Right lobe of liver (tissue), 6 donors: ENCODE results near the gene ZFPL1. TPM values are rescaled to one million over a fixed set of nuclear protein-coding genes. Genes with fewer than 3 reads are reported as not detected.

Experiments used
- ATAC-seq, 4 donors: fragments of 200-7000 bp; cut with Tn5 transposase; one replicate each; pipeline ENCODE4 v1.9.1; 2020; ENCODE audit warnings: mild to moderate bottlenecking in 4 of 4, moderate library complexity in 4 of 4
- DNase-seq, 3 donors: peaks; one replicate each; pipeline ENCODE4 v3.0.0-alpha.2; 2020
- H3K27ac ChIP-seq, 3 donors: fragments of 200-600 bp; one replicate each; pipeline ENCODE4 v1.8.0; 2022
- H3K27me3 ChIP-seq, 2 donors: fragments of 200-600 bp; one replicate each; pipeline ENCODE4 v1.8.0; 2022
- H3K36me3 ChIP-seq, 4 donors: fragments of 200-600 bp; sonication (generic) in 1 of 4; one replicate each; pipeline versions ENCODE4 v1.5.1 to v1.8.0; 2017 to 2022; ENCODE audit warnings: control low read depth in 1 of 4
- H3K4me1 ChIP-seq, 4 donors: fragments of 200-600 bp; sonication (generic) in 1 of 4; one replicate each; pipeline versions ENCODE4 v1.5.1 to v1.8.0; 2017 to 2022; ENCODE audit warnings: control low read depth in 1 of 4
- H3K4me3 ChIP-seq, 3 donors: fragments of 200-600 bp; one replicate each; pipeline ENCODE4 v1.8.0; 2022
- H3K9me3 ChIP-seq, 4 donors: fragments of 200-600 bp; sonication (generic) in 1 of 4; one replicate each; pipeline versions ENCODE4 v1.5.1 to v1.8.0; 2017 to 2022; ENCODE audit warnings: control low read depth in 1 of 4
- CTCF ChIP-seq, 4 donors: fragments of 200-600 bp in 3 of 4; fragments of 450-650 bp in 1 of 4; IDR thresholded peaks; one replicate each; pipeline versions ENCODE4 v1.5.1 to v1.8.0; 2016 to 2022; ENCODE audit warnings: antibody characterized with exemption in 4 of 4, mild to moderate bottlenecking in 2 of 4
- POLR2A ChIP-seq: fragments of 450-650 bp; IDR thresholded peaks from one replicate; pipeline ENCODE4 v1.6.1; 2017; ENCODE audit warnings: antibody characterized with exemption, mild to moderate bottlenecking
- WGBS: methylation state at CpG from one replicate; pipeline ENCODE4 v1.1.6; 2018; ENCODE audit warnings: low coverage, low lambda C conversion rate; ENCODE audit not compliant: insufficient coverage; ENCODE audit errors: missing lambda C conversion rate; 5-methylcytosine and 5-hydroxymethylcytosine counted together
- intact Hi-C, 2 donors: fragments of 100-400 bp; cut with DNase I; formaldehyde crosslinking; loops; one replicate each; pipeline versions ENCODE4 v1.11.2 to v1.14.1; 2022
- total RNA-seq, 6 experiments: library from RNA; depleted of rRNA in 2 of 6; stranded (reverse); fragments of >200 nt in 2 of 6; fragmentation: NEBNext Ultra II Directional in 3 of 6; extraction: Animal tissue kit (Norgen Biotek cat#: 25700) in 3 of 6; gene quantifications; one replicate each; pipeline versions ENCODE4 v1.1.0 to v1.2.4, GENCODE V29; 2016 to 2023
- donor health status: DM: no; HTN: yes; CAD: no.
- donor health status: DM: no; HTN: no; CAD: no.
- donor health status: DM: no; HTN: no; CAD: no.
- donor health status: DM: no; HTN: yes; CAD: no.
- donor health status: DM: no; HTN: yes; CAD: no.

Gene ZFPL1
- total RNA-seq, 6 experiments from 2014 or later: 15.4 to 22.4 (median 18.0) TPM

GRCh38 chr11:65126624-65127274, 42.7 kb downstream of the ZFPL1 start:
- intact Hi-C loops: loop anchor here in 1 of 2 donors (10.0 kb wide), 1 partner anchor 58 kb away; the partner anchor contains the start of gene CAPN1
- ATAC-seq: no peak
- peaks cover 0 to 6% (median 0%) of the 10 kb centered on the region in 4 donors for H3K4me1 ChIP-seq
- TF ChIP-seq CTCF (IDR thresholded peaks at IDR 0.05) (no peak), POLR2A (no peak)
- H3K9me3 ChIP-seq: no peaks in the 10 kb centered on the region
- H3K27me3 ChIP-seq: no peaks in the 10 kb centered on the region
- peaks cover 11 to 70% (median 28%) of the 10 kb centered on the region in 4 donors for H3K36me3 ChIP-seq
- no peak overlapping the region for H3K4me3 ChIP-seq
- H3K27ac ChIP-seq: no peak overlapping the region
- 56% methylated on average over 6 of the region's 6 CpGs for whole genome bisulfite sequencing
- peak in 1 of 3 donors; percentile 21 for DNase-seq

DNA sequence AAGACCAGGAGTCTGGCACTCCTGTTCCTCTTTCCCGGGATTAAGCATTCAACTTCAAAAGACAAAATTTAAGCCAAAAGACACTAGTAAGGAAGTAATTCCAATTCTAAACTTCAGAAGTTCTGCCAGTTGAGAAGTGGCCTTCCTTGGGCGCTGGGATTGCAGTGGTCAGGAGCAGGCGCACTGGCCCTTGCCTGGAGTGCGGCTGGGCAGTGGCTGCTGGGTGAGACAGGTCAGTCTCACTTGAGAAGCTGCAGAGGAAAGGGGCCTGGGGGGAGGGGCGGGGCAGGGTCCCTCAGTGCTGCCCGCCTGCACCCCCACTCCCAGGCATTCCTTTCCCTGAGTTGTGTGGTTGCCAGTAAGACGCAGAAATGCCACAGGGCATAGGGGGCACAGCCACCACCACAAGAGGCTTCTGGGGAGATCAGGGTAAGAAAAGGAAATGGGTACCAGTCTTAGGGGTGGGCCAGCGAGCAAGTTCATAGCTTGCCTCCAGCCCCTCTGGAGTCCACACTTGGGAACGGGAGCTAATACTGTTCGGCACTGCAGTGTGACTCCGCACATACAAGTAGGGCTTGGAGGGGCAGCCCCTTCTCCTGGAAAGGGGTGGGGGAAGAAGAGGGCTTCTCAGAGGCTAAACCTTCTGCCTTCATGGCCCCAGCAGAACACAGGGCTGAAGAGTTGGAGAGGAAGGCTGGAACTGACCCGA, 43.6 kb downstream of the ZFPL1 start:
- intact Hi-C loops: loop anchor here in 1 of 2 donors (10.0 kb wide), 1 partner anchor 57 kb away; the partner anchor contains the start of gene CAPN1

DNA sequence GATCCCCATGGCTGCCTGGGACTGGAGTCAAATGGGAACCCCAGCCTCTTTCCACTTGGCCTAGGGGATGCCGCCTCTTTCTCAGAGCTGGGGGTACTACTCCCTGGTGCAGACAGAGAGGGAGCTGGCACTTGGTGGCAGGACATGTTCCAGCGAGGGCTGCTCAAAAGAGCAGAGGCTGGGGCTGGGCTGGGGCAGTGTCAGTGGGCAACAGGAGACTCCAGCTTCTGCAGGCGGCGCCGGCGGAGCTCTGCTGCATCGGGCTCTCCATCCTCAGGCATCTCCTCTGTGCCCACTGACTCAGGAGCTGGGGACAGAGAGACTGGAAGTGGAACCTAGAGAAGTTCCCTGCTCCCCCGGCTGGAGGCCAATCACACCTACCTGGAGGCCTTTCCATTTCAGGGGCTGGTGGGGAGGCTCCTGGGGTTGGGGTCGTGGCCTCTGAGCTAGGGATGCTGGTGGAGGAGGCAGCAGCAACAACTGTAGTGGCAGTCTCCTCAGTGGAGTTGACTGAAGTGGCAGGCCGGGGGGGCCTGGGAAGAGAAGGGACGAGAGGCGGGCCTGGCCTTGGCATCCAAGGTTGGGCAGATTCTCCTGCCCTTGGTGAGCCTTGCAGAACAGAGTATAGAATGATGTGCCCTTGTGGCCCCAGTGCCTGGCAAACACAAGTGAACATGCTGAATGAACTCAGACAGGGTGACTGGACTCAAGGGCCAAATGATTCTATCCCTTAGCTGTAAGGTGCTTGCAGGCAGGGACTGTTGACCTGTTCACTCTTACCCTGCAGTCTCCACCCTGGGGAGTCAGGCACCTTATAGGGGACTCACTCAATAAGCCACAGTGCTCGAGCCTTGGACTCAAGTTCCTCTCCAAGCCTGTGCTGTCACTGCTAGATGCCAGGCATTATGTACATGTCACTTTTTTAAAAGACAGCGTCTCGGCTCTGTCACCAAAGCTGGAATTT, 44.4 kb downstream of the ZFPL1 start:
- peak in 1 of 4 donors; percentile 4 for ATAC-seq
- Histone ChIP-seq H3K4me1 (peaks cover 0 to 16% (median 6%) of the 10 kb centered on the region in 4 donors), H3K27me3 (no peaks in the 10 kb centered on the region), H3K27ac (no peak overlapping the region), H3K9me3 (no peaks in the 10 kb centered on the region), H3K36me3 (peaks cover 11 to 82% (median 34%) of the 10 kb centered on the region in 4 donors), H3K4me3 (no peak overlapping the region)
- peak in 1 of 3 donors; percentile 42 for DNase-seq
- intact Hi-C loops: loop anchor here in 1 of 2 donors (10.0 kb wide), 1 partner anchor 56 kb away; the partner anchor contains the start of gene CAPN1
- WGBS: 67% methylated on average over 6 of the region's 15 CpGs
- TF ChIP-seq POLR2A (no peak), CTCF (IDR thresholded peaks at IDR 0.05) (no peak)

More for the DNA sequence above, 43.6 kb downstream of the ZFPL1 start:
- H3K4me1 ChIP-seq: peaks cover 0 to 11% (median 4%) of the 10 kb centered on the region in 4 donors
- no peaks in the 10 kb centered on the region for H3K27me3 ChIP-seq
- no peak for TF ChIP-seq POLR2A
- no peak for TF ChIP-seq CTCF (IDR thresholded peaks at IDR 0.05)
- DNase-seq: no peak
- peaks cover 11 to 79% (median 32%) of the 10 kb centered on the region in 4 donors for H3K36me3 ChIP-seq
- no peak overlapping the region for H3K27ac ChIP-seq
- no peaks in the 10 kb centered on the region for H3K9me3 ChIP-seq
- no peak overlapping the region for H3K4me3 ChIP-seq
- no peak for ATAC-seq
- WGBS: 67% methylated on average over 9 of the region's 12 CpGs
